ENCODE measurements around the gene RIMBP2. TPM values are rescaled to one million over a fixed set of nuclear protein-coding genes. Genes with fewer than 3 reads are reported as not detected.

Gene RIMBP2
- total and polyA plus RNA-seq, 3 experiments from 2014 or later: not detected

- H3K4me1 Mint-ChIP-seq: no peaks in the 10 kb centered on the region
- H3K4me1 ChIP-seq (ENCODE audit: insufficient read depth, low read length): no peaks in the 10 kb centered on the region
- H3K9me3 ChIP-seq (ENCODE audit: low read length): no peaks in the 10 kb centered on the region
- peaks cover 0 to 4% (median 0%) of the 10 kb centered on the region in 5 donors for H3K9me3 Mint-ChIP-seq
- H3K27me3 ChIP-seq (ENCODE audit: insufficient read depth, low read length, poor library complexity, severe bottlenecking): no peaks in the 10 kb centered on the region
- no peak overlapping the region for H3K4me3 Mint-ChIP-seq
- DNase-seq: no peak
- H3K27ac Mint-ChIP-seq: no peak overlapping the region
- no peak overlapping the region for H3K4me3 ChIP-seq (ENCODE audit: low read length)
- no peak overlapping the region for H3K27ac ChIP-seq (ENCODE audit: low read depth, low read length)
- H3K36me3 Mint-ChIP-seq: no peaks in the 10 kb centered on the region
- POLR2A ChIA-PET: no interaction called here
- CTCF ChIA-PET: no interaction called here
- H3K27me3 Mint-ChIP-seq: peaks cover 3 to 5% of the 10 kb centered on the region in 2 donors
- H3K36me3 ChIP-seq (ENCODE audit: insufficient read depth, low read length): no peaks in the 10 kb centered on the region
Observed at GRCh38 chr12:130677957-130678558, 38.0 kb downstream of the RIMBP2 start.

DNA sequence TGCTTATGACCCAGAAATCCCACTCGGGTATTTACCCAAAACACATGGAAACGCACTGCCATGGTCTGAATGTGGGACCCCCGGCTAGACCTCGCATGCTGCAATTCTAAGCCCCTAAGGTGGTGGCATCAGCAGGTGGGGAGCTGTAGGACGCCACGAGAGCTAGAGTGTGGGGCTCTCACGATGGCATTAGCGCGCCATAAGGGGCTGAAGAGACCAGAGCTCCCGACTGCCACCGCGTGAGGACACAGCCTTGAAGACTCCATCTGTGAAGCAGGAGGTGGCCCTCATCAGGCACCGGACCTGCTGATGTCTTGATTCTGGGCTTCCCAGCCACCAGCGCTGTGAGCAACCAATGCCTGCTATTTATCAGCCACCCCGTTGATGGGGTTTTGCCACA is 40.3 kb downstream of the RIMBP2 start:
- no peak overlapping the region for H3K4me3 Mint-ChIP-seq
- CTCF ChIA-PET: no interaction called here
- POLR2A ChIA-PET: no interaction called here

GRCh38 chr12:130675121-130675520 is 41.0 kb downstream of the RIMBP2 start:
- Histone ChIP-seq H3K27me3 (ENCODE audit: insufficient read depth, low read length, poor library complexity, severe bottlenecking) (no peaks in the 10 kb centered on the region), H3K27ac (ENCODE audit: low read depth, low read length) (no peak overlapping the region), H3K9me3 (ENCODE audit: low read length) (no peaks in the 10 kb centered on the region), H3K4me3 (ENCODE audit: low read length) (no peak overlapping the region), H3K36me3 (ENCODE audit: insufficient read depth, low read length) (no peaks in the 10 kb centered on the region), H3K4me1 (ENCODE audit: insufficient read depth, low read length) (no peaks in the 10 kb centered on the region)
- Mint-ChIP-seq H3K36me3 (no peaks in the 10 kb centered on the region), H3K4me1 (no peaks in the 10 kb centered on the region), H3K27me3 (peaks cover 0 to 3% of the 10 kb centered on the region in 2 donors), H3K27ac (no peak overlapping the region), H3K9me3 (peaks cover 0 to 4% (median 1%) of the 10 kb centered on the region in 5 donors), H3K4me3 (no peak overlapping the region)
- ChIA-PET POLR2A (no interaction called here), CTCF (no interaction called here)
- no peak for DNase-seq

More for the DNA sequence above, 40.3 kb downstream of the RIMBP2 start:
- Mint-ChIP-seq H3K36me3 (no peaks in the 10 kb centered on the region), H3K27me3 (peaks cover 0 to 3% of the 10 kb centered on the region in 2 donors), H3K4me1 (no peaks in the 10 kb centered on the region), H3K9me3 (peaks cover 0 to 4% (median 0%) of the 10 kb centered on the region in 5 donors), H3K27ac (no peak overlapping the region)
- Histone ChIP-seq H3K36me3 (ENCODE audit: insufficient read depth, low read length) (no peaks in the 10 kb centered on the region), H3K4me3 (ENCODE audit: low read length) (no peak overlapping the region), H3K27me3 (ENCODE audit: insufficient read depth, low read length, poor library complexity, severe bottlenecking) (no peaks in the 10 kb centered on the region), H3K27ac (ENCODE audit: low read depth, low read length) (no peak overlapping the region), H3K9me3 (ENCODE audit: low read length) (no peaks in the 10 kb centered on the region), H3K4me1 (ENCODE audit: insufficient read depth, low read length) (no peaks in the 10 kb centered on the region)
- DNase-seq: no peak

DNA sequence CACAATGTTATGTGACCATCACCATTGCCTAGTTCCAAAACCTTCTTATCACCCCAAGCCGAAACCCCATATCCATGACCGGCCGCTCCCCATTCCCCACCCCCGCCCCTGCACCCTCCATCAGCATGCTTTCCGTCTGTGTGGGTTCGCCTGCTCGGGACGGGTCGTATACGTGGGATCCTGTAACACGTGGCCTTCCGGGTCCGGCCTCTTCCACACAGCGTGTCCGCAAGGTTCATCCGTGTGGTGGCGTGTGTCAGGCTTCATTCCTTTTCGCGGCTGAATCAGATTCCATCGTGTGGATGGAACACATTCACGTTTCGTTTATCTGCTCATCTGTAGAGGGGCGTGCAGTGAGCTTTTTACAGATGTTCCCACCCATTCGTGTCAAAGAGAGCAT is 41.4 kb downstream of the RIMBP2 start:
- POLR2A ChIA-PET: no interaction called here
- no peaks in the 10 kb centered on the region for H3K36me3 ChIP-seq (ENCODE audit: insufficient read depth, low read length)

DNA sequence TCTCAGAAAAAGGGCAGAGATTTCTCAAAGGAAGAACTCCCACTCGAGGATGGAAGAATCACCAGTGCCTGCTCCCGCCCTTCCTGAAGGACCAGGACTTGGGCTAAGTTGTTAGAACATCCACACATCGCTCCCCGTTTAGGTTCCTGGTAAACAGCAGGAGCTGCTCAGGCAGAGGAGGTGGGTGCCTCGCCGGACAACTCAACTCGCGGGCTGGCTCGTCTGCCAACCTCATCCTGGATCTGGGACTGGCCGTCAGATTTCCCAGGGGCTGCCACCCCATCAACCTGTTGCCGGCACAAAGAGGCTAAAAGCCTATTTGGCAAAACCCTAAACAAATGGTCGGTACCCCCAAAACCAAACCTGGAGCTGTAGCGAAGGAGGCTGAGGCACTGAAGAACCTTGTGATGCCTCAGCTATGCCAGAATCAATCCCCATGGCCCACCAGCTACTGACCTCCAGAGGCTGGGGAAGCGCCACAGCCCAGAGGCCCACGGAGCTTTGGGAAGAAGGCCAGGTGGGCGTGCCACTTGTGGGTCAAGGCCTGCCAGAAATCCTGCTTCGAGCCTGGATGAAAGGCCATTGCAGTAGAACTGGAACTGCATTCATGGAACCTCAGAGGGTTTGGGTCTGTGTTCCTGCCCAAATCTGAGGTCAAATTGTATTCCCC is 42.9 kb downstream of the RIMBP2 start:
- POLR2A ChIA-PET: no interaction called here
- no peak overlapping the region for H3K4me3 Mint-ChIP-seq
- H3K27ac Mint-ChIP-seq: no peak overlapping the region
- Histone ChIP-seq H3K36me3 (ENCODE audit: insufficient read depth, low read length) (no peaks in the 10 kb centered on the region), H3K27ac (ENCODE audit: low read depth, low read length) (no peak overlapping the region), H3K4me3 (ENCODE audit: low read length) (no peak overlapping the region), H3K4me1 (ENCODE audit: insufficient read depth, low read length) (no peaks in the 10 kb centered on the region), H3K27me3 (ENCODE audit: insufficient read depth, low read length, poor library complexity, severe bottlenecking) (no peaks in the 10 kb centered on the region), H3K9me3 (ENCODE audit: low read length) (no peaks in the 10 kb centered on the region)
- no peaks in the 10 kb centered on the region for H3K4me1 Mint-ChIP-seq
- no peaks in the 10 kb centered on the region for H3K36me3 Mint-ChIP-seq
- no peak for DNase-seq
- H3K27me3 Mint-ChIP-seq: peaks cover 0 to 3% of the 10 kb centered on the region in 2 donors
- CTCF ChIA-PET: interaction anchor here (1.1 kb wide), 1 partner anchor 9 kb away, joined by 3 read pairs; no protein-coding TSS in a partner anchor
- peaks cover 0 to 7% (median 3%) of the 10 kb centered on the region in 5 donors for H3K9me3 Mint-ChIP-seq

More for the DNA sequence above, 41.4 kb downstream of the RIMBP2 start:
- Histone ChIP-seq H3K27me3 (ENCODE audit: insufficient read depth, low read length, poor library complexity, severe bottlenecking) (no peaks in the 10 kb centered on the region), H3K27ac (ENCODE audit: low read depth, low read length) (no peak overlapping the region), H3K4me1 (ENCODE audit: insufficient read depth, low read length) (no peaks in the 10 kb centered on the region), H3K4me3 (ENCODE audit: low read length) (no peak overlapping the region), H3K9me3 (ENCODE audit: low read length) (no peaks in the 10 kb centered on the region)
- Mint-ChIP-seq H3K4me3 (no peak overlapping the region), H3K36me3 (no peaks in the 10 kb centered on the region), H3K27me3 (peaks cover 0 to 3% of the 10 kb centered on the region in 2 donors), H3K4me1 (no peaks in the 10 kb centered on the region), H3K9me3 (peaks cover 0 to 6% (median 3%) of the 10 kb centered on the region in 5 donors), H3K27ac (no peak overlapping the region)
- DNase-seq: no peak
- CTCF ChIA-PET: no interaction called here

GRCh38 chr12:130672089-130672820 is 43.8 kb downstream of the RIMBP2 start:
- Histone ChIP-seq H3K27me3 (ENCODE audit: insufficient read depth, low read length, poor library complexity, severe bottlenecking) (no peaks in the 10 kb centered on the region), H3K4me3 (ENCODE audit: low read length) (no peak overlapping the region), H3K4me1 (ENCODE audit: insufficient read depth, low read length) (no peaks in the 10 kb centered on the region), H3K27ac (ENCODE audit: low read depth, low read length) (no peak overlapping the region), H3K9me3 (ENCODE audit: low read length) (no peaks in the 10 kb centered on the region), H3K36me3 (ENCODE audit: insufficient read depth, low read length) (no peaks in the 10 kb centered on the region)
- Mint-ChIP-seq H3K4me3 (no peak overlapping the region), H3K36me3 (no peaks in the 10 kb centered on the region), H3K9me3 (peaks cover under 1 to 7% (median 4%) of the 10 kb centered on the region in 5 donors), H3K4me1 (no peaks in the 10 kb centered on the region), H3K27ac (no peak overlapping the region), H3K27me3 (no peaks in the 10 kb centered on the region)
- DNase-seq: no peak
- CTCF ChIA-PET: no interaction called here
- POLR2A ChIA-PET: no interaction called here

GRCh38 chr12:130671556-130671955 is 44.5 kb downstream of the RIMBP2 start:
- ChIA-PET POLR2A (no interaction called here), CTCF (no interaction called here)
- Histone ChIP-seq H3K36me3 (ENCODE audit: insufficient read depth, low read length) (no peaks in the 10 kb centered on the region), H3K4me1 (ENCODE audit: insufficient read depth, low read length) (no peaks in the 10 kb centered on the region), H3K4me3 (ENCODE audit: low read length) (no peak overlapping the region), H3K9me3 (ENCODE audit: low read length) (no peaks in the 10 kb centered on the region), H3K27ac (ENCODE audit: low read depth, low read length) (no peak overlapping the region), H3K27me3 (ENCODE audit: insufficient read depth, low read length, poor library complexity, severe bottlenecking) (no peaks in the 10 kb centered on the region)
- H3K36me3 Mint-ChIP-seq: no peaks in the 10 kb centered on the region
- DNase-seq: no peak
- no peaks in the 10 kb centered on the region for H3K27me3 Mint-ChIP-seq
- H3K27ac Mint-ChIP-seq: no peak overlapping the region
- no peaks in the 10 kb centered on the region for H3K4me1 Mint-ChIP-seq
- H3K9me3 Mint-ChIP-seq: peaks cover 3 to 7% (median 4%) of the 10 kb centered on the region in 5 donors
- H3K4me3 Mint-ChIP-seq: no peak overlapping the region

- H3K4me3 ChIP-seq (ENCODE audit: low read length): no peak overlapping the region
- no peak for DNase-seq
- H3K4me1 ChIP-seq (ENCODE audit: insufficient read depth, low read length): no peaks in the 10 kb centered on the region
- H3K27me3 ChIP-seq (ENCODE audit: insufficient read depth, low read length, poor library complexity, severe bottlenecking): no peaks in the 10 kb centered on the region
- no peak overlapping the region for H3K27ac ChIP-seq (ENCODE audit: low read depth, low read length)
- no peaks in the 10 kb centered on the region for H3K4me1 Mint-ChIP-seq
- no peaks in the 10 kb centered on the region for H3K36me3 ChIP-seq (ENCODE audit: insufficient read depth, low read length)
- no peak overlapping the region for H3K27ac Mint-ChIP-seq
- POLR2A ChIA-PET: no interaction called here
- H3K36me3 Mint-ChIP-seq: no peaks in the 10 kb centered on the region
- H3K9me3 Mint-ChIP-seq: peaks cover 2 to 7% (median 4%) of the 10 kb centered on the region in 5 donors
- H3K9me3 ChIP-seq (ENCODE audit: low read length): no peaks in the 10 kb centered on the region
- H3K4me3 Mint-ChIP-seq: no peak overlapping the region
- CTCF ChIA-PET: no interaction called here
- peaks cover 0 to 2% of the 10 kb centered on the region in 2 donors for H3K27me3 Mint-ChIP-seq
Observed at GRCh38 chr12:130669797-130670196, 46.3 kb downstream of the RIMBP2 start.

Measured in CD8-positive, alpha-beta memory T cell (primary cell).